ENCODE results near the gene CTPS2. TPM values are rescaled to one million over a fixed set of nuclear protein-coding genes. Genes with fewer than 3 reads are reported as not detected.
"Not testable (repeated sequence)": the region's sequence is repeated elsewhere in the genome, so short reads cannot be mapped to it uniquely, and the experiment has no call there.

Gene CTPS2
- 10 to 100 TPM in 11 of 12 donors, not detected in 1; 13.2 to 28.0 (median 18.9) TPM for polyA plus RNA-seq (ENCODE audit: insufficient read length in 12 of 12)
- long read RNA-seq, donor 1, transcript CTPS2-205 (2 exons, 521 nt) = major isoform, 5 of 7 reads
- long read RNA-seq, donor 1, partial matches to known transcripts = 0 of 7 reads
- long read RNA-seq, donor 1, other reads (novel, unspliced or antisense) = 0 of 7 reads
- long read RNA-seq, donor 2, partial matches to known transcripts = 0 of 3 reads
- long read RNA-seq, donor 2, other reads (novel, unspliced or antisense) = 0 of 3 reads
- long read RNA-seq, donor 3, partial matches to known transcripts = 0 of 1 reads
- long read RNA-seq, donor 3, other reads (novel, unspliced or antisense) = 0 of 1 reads
- long read RNA-seq, donor 4, partial matches to known transcripts = 0 of 2 reads
- long read RNA-seq, donor 4, other reads (novel, unspliced or antisense) = 0 of 2 reads
- long read RNA-seq, donor 5, partial matches to known transcripts = 74 of 124 reads
- long read RNA-seq, donor 5, other reads (novel, unspliced or antisense) = 44 of 124 reads
- long read RNA-seq, donor 6, partial matches to known transcripts = 0 of 4 reads
- long read RNA-seq, donor 6, other reads (novel, unspliced or antisense) = 0 of 4 reads
- long read RNA-seq, donor 7, partial matches to known transcripts = 0 of 2 reads
- long read RNA-seq, donor 7, other reads (novel, unspliced or antisense) = 0 of 2 reads
- long read RNA-seq, donor 8, partial matches to known transcripts = 0 of 5 reads
- long read RNA-seq, donor 8, other reads (novel, unspliced or antisense) = 0 of 5 reads
- long read RNA-seq, donor 9, partial matches to known transcripts = 0 of 1 reads
- long read RNA-seq, donor 9, other reads (novel, unspliced or antisense) = 0 of 1 reads
- long read RNA-seq, donor 10, partial matches to known transcripts = 0 of 2 reads
- long read RNA-seq, donor 10, other reads (novel, unspliced or antisense) = 0 of 2 reads
- long read RNA-seq, donor 11, partial matches to known transcripts = 0 of 4 reads
- long read RNA-seq, donor 11, other reads (novel, unspliced or antisense) = 0 of 4 reads

GRCh38 chrX:16712548-16713155 is at the start of gene CTPS2:
CTPS2 (minus strand) TSS chrX:16712669; CDS start chrX:16702902, 9,767 bp downstream.
- peak; percentile 65 for DNase-seq

DNA sequence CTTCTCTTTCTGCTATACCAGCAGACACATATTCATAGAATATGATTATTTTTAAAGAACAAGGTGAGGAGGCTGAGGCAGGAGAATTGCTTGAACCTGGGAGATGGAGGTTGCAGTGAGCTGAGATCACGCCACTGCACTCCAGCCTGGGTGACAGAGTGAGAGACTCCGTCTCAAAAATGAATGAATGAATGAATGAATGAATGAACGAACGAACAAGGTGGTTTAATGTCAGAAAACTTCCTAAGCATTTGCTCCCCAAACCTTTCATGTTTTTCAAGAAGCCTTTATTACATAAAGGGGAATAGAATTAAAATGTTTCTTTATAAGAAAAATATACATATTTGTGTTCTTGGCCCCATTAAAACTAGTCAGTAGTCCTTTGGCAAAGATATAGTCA is 49.0 kb upstream of the CTPS2 start:
- DNase-seq = not testable (repeated sequence)

DNA sequence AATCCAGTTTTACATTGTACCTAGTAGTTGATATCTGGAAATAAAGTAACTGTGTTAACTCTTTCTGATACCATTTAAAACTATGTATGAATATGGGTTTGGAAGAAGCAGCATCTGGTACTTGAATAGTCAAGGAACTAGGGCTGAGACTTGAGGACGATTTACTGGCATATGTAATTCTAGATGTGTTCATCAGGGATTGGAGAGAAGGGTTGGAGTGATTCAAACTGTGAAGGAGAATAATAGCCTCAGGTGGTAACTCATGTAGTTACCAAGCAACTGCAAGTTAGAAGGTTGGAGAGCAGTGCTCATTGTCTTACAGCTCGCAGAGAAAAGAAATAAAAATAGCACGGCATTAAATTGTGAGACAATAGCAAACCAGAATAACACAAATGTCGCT is 44.3 kb upstream of the CTPS2 start:
- no peak for DNase-seq

- no peak for DNase-seq
These were observed 41.5 kb upstream of the CTPS2 start for GRCh38 chrX:16754019-16754418.

DNA sequence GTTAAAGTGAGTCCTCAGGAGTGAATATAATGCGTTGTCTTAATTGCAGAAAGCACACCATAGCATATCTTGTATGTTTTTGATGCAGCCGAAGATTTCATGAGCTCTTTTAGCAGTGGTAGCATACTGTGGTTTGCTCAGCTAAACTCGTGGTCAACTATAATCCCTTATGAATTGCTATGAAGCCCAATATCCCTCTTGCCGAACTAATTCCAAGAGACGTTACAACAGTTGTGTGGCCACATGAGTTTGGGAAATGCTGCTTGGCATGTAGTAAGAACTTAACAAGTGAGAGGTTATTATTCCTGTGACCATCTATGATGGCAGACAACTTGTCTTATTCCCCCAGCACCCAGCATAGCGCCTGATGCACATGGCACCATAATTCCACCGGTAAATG is 37.7 kb upstream of the CTPS2 start:
- DNase-seq = no peak

GRCh38 chrX:16748425-16748824 is 36.0 kb upstream of the CTPS2 start:
- DNase-seq = no peak

DNA sequence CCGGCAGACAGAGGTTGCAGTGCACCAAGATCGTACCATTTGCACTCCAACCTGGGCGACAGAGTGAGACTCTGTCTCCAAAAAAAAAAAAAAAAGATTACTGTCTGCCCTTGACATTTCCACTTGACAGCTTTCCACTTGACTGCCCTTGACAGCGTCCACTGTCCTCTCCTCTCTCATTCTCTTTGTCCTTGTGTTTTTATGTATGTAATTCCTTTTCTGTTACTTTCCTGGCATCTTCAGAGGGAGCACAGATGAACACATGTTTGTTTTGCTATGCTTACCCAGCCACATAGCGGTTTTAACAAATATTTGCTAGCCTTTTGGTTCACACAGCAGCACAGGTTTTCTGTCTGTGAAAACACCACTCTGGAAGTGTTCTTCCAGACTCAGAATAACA is 33.2 kb upstream of the CTPS2 start:
- no peak for DNase-seq

DNA sequence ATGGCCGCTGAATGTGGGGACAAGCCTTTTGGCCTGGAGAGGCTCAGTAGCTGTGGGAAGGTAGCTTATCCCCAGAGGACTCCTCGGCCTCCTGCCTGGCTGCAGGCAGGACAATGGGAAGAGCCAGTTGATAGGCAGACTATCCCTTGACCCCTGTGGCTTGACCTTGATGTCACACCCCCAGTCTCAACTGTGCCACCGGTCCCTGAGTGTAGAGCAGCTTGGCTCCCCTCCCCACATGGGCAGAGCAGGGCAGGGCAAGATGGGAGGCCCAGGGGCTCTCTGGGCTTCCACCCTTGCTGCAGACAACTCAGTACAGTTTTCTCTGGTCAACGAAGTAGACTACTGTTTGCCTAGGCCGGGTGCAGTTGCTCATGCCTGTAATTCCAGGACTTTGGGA is 32.6 kb upstream of the CTPS2 start:
- no peak for DNase-seq

GRCh38 chrX:16743604-16744325 is 31.3 kb upstream of the CTPS2 start:
- DNase-seq = no peak

DNA sequence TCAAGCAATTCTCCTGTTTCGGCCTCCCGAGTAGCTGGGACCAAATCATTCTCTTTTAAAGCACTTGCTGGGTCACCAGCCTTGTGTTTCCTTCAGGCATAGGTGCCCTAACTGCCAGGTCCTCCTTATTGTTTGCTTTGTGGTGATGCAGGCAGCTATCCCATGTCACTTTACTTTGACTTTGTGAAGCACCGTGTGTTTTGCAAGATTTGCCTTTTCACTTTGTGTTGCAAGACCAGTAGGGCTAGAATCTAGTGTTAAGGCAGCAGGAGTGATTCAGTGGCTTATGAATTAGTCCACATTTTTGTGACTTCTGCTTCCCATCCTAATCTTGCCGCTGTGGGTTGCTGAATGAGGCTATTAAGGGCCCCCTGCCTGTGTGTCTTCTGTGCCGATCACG is 27.1 kb upstream of the CTPS2 start:
- DNase-seq = no peak

- no peak for DNase-seq
These were observed 24.6 kb upstream of the CTPS2 start for GRCh38 chrX:16737024-16737423.

DNA sequence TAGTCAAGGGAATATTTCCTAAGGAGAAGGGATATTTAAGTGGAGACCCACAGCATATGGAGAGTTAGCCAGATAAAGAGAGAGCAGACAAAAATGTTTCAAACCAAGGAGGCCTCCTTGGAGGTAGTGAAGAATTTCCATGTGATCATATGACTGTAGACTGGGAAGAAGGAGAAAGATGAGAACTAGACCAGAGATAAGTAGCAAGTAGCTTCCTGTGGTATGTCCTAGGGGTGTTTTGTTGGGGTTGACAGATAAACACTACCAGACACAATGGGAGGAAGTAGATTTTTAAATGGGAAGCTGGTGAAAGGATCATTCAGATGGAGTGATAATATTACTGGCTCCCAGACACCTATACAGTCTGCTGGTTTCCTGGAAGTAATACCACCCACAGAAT is 20.5 kb upstream of the CTPS2 start:
- no peak for DNase-seq

DNA sequence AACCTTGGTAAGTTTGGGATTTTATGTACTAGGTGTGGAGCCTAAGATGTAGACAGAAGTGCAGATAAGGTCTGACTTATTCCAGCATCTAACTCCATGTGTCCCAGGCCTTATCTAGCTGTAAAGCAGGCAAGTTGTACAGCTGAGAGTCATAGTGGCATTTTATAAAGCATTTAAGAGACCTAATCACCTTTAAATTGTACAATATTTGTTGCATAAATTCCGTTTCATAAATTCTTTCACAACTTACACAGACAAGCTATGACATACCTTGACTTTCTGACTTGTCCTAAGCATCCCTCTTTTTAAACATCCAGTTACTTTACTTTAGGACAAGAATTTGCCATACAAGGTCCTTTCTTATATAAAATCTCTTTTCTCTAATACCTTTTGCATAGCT is 18.0 kb upstream of the CTPS2 start:
- no peak for DNase-seq

DNA sequence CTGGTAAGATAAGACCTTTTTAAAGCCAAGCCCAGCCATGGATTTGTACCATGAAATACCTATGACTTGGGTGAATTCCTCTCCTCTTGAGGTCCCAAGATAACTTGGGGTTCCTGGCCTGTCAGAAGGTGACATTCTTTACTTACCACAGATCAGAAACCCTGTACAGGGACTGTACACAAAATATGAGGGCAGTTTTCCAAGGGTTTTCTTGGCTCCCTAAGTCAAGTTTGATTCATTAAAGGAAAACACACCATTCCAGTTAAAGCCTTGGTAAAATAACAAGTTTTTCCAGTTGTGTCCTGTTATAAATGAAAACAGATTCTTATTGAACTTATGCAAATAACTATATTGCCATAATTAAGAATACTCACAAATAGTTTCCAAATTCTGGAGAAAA is 15.2 kb upstream of the CTPS2 start:
- no peak for DNase-seq

DNA sequence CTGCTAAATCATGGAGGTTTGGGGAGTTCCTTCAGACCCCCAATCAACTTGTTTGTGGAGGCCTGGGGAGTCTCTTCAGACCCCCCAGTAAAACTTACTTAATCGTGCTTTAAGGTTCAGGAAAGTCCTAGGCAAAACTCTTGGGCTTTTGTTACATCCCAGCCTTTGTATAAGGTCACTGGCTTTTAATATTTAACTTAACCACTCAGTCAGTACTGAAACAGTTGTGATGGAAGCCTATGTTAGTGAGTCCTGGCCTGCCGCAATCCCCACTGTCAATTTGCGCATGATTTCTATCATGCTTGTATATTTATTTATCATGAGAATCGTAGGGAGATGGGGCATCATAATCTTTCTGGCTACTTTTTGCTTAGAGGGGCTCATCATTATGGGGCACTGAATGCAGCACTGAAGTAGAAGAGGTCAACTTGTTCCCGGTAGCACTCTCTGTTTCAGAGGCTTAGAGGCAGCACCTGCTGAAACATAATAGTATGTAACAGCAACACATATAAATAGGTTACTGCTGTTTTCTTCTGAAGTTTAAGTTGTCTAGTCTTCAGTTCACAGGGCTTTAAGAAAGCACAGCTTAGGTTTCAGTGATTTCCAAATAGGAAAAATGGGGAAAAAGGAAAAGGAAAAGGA is 14.0 kb upstream of the CTPS2 start:
- DNase-seq = not testable (repeated sequence)

- DNase-seq = no peak
These were observed 12.6 kb upstream of the CTPS2 start for GRCh38 chrX:16725072-16725471.

DNA sequence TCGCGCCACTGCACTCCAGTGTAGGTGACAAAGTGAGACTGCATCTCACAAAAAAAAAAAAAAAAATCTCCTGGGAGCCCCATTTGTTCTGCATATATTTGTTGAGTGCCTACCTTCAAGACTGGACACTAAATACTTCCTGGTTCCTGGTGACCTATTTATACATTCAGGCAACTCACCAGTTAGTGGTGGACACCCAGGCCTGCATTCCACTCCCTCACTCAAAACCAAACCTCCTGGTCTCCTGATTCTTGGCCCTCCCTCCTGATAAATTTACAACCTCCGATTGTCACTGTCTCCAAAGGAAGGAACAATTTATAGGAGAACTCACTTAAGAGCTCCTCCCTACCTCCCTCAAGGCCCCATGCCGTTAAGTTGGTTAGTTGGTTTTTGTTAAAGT is 10.0 kb upstream of the CTPS2 start:
- DNase-seq = no peak

GRCh38 chrX:16719334-16720084 is 7.0 kb upstream of the CTPS2 start, which contains the start of gene SYAP1:
SYAP1 (plus strand) TSS chrX:16719612; CDS start chrX:16719725, 113 bp downstream.
- DNase-seq = peak; percentile 98

DNA sequence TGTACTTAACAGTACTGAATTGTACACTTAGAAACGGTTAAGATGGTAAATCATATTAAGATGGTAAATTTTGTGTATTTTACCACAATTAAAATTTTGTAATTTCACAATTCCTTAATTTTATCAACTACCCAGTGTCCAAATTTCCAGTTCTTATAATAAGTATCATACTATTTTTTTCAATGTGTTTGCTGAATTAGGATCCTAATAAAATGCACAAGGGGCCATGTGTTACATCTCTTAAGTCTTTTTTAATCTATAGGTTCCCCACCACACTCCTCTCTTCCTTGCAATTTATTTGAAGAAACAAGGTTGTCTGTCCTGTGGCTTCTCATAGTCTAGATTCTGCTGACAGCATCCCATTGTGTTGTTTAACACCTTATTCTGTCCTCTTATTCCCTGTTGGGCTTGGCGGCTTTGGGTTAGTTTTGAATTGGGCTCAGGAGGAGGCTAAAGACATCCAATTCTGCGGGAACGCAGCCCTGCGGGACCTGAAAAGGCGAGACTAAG is 6.4 kb upstream of the CTPS2 start:
- no peak for DNase-seq

- DNase-seq = not testable (repeated sequence)
These were observed 4.0 kb upstream of the CTPS2 start for GRCh38 chrX:16716451-16716850.
